ENCODE data around the gene DMRTA1. TPM values are rescaled to one million over a fixed set of nuclear protein-coding genes. Genes with fewer than 3 reads are reported as not detected.
A peak's percentile ranks its signal among the peaks of the same experiment; 100 is the strongest.

DMRTA1 gene
- total RNA-seq, 1 donor from 2014 or later, result 30.1 TPM

- Mint-ChIP-seq H3K9me3 (ENCODE audit: unreplicated experiment) (peaks cover 7% of the 10 kb centered on the region), H3K36me3 (ENCODE audit: unreplicated experiment) (no peaks in the 10 kb centered on the region)
- no peak for DNase-seq
Observed at GRCh38 chr9:22447618-22448305, 1.1 kb downstream of the DMRTA1 start.

DNA sequence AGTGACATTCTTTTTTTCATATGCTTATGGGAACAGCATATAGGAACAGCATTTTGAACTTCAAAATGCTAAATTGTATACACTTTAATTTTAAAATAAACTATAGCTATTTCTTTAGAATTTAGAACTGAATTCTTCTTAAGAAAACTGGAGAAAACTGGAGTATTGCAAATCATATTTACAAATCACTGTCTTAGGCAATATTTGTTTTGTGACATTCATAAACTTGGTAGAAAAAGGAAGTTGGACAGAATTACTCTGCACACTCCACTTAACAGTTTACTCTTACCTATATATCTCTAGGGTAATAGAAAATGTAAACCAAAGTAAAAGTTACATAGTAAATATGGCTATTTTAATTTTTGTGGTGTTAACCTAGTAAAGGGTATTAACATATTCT, 3.1 kb downstream of the DMRTA1 start:
- no peak for DNase-seq
- TF ChIP-seq CTCF (IDR thresholded peaks at IDR 0.05; ENCODE audit: partially characterized antibody, unreplicated experiment), result no peak
- no peak overlapping the region for H3K27ac Mint-ChIP-seq (ENCODE audit: unreplicated experiment)
- H3K4me3 Mint-ChIP-seq (ENCODE audit: unreplicated experiment), result peak overlapping the region; percentile 98
- H3K9me3 Mint-ChIP-seq (ENCODE audit: unreplicated experiment), result peaks cover 7% of the 10 kb centered on the region
- peaks cover 2% of the 10 kb centered on the region for H3K27me3 Mint-ChIP-seq (ENCODE audit: unreplicated experiment)
- H3K4me1 Mint-ChIP-seq (ENCODE audit: low read depth, unreplicated experiment), result peaks cover 14% of the 10 kb centered on the region
- H3K36me3 Mint-ChIP-seq (ENCODE audit: unreplicated experiment), result no peaks in the 10 kb centered on the region

More at GRCh38 chr9:22447618-22448305, 1.1 kb downstream of the DMRTA1 start:
- Mint-ChIP-seq H3K27me3 (ENCODE audit: unreplicated experiment) (peaks cover 2% of the 10 kb centered on the region), H3K27ac (ENCODE audit: unreplicated experiment) (peak overlapping the region; percentile 94), H3K4me1 (ENCODE audit: low read depth, unreplicated experiment) (peaks cover 11% of the 10 kb centered on the region), H3K4me3 (ENCODE audit: unreplicated experiment) (peak overlapping the region; percentile 98)
- TF ChIP-seq CTCF (IDR thresholded peaks at IDR 0.05; ENCODE audit: partially characterized antibody, unreplicated experiment), result no peak

GRCh38 chr9:22452415-22453010, 5.9 kb downstream of the DMRTA1 start:
- Mint-ChIP-seq H3K27ac (ENCODE audit: unreplicated experiment) (peak overlapping the region; percentile 64), H3K9me3 (ENCODE audit: unreplicated experiment) (peaks cover 14% of the 10 kb centered on the region), H3K4me3 (ENCODE audit: unreplicated experiment) (peak overlapping the region; percentile 82), H3K4me1 (ENCODE audit: low read depth, unreplicated experiment) (peaks cover 31% of the 10 kb centered on the region), H3K36me3 (ENCODE audit: unreplicated experiment) (peaks cover 5% of the 10 kb centered on the region), H3K27me3 (ENCODE audit: unreplicated experiment) (no peaks in the 10 kb centered on the region)
- peak; percentile 96 for TF ChIP-seq CTCF (IDR thresholded peaks at IDR 0.05; ENCODE audit: partially characterized antibody, unreplicated experiment)
- peak; percentile 63 for DNase-seq

GRCh38 chr9:22454016-22454415, 7.4 kb downstream of the DMRTA1 start:
- TF ChIP-seq CTCF (IDR thresholded peaks at IDR 0.05; ENCODE audit: partially characterized antibody, unreplicated experiment), result no peak
- H3K27me3 Mint-ChIP-seq (ENCODE audit: unreplicated experiment), result no peaks in the 10 kb centered on the region
- H3K27ac Mint-ChIP-seq (ENCODE audit: unreplicated experiment), result no peak overlapping the region
- peaks cover 5% of the 10 kb centered on the region for H3K36me3 Mint-ChIP-seq (ENCODE audit: unreplicated experiment)
- no peak for DNase-seq
- H3K4me1 Mint-ChIP-seq (ENCODE audit: low read depth, unreplicated experiment), result peaks cover 31% of the 10 kb centered on the region
- H3K9me3 Mint-ChIP-seq (ENCODE audit: unreplicated experiment), result peaks cover 11% of the 10 kb centered on the region
- peak overlapping the region; percentile 61 for H3K4me3 Mint-ChIP-seq (ENCODE audit: unreplicated experiment)

DNA sequence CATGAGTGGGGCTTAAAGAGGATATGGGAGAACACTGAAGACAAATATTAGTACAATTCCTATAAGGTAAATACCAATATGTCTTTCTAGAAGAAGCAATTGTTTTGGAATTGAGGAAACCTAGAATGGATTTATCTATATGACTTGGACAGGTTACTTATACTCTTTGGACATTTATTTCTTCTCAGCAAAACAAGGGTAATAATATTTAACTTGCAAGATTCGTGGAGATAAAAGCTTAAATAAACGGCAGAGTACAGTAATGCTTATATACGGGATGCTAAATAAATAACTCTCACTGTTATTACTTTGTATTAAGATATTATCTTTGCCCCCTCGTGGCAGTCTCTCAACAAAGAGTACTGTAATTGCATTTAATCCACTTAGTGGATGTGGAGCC, 8.6 kb downstream of the DMRTA1 start:
- Mint-ChIP-seq H3K9me3 (ENCODE audit: unreplicated experiment) (peaks cover 11% of the 10 kb centered on the region), H3K27ac (ENCODE audit: unreplicated experiment) (no peak overlapping the region), H3K36me3 (ENCODE audit: unreplicated experiment) (peaks cover 5% of the 10 kb centered on the region), H3K4me3 (ENCODE audit: unreplicated experiment) (peak overlapping the region; percentile 47), H3K27me3 (ENCODE audit: unreplicated experiment) (no peaks in the 10 kb centered on the region), H3K4me1 (ENCODE audit: low read depth, unreplicated experiment) (peaks cover 31% of the 10 kb centered on the region)
- no peak for TF ChIP-seq CTCF (IDR thresholded peaks at IDR 0.05; ENCODE audit: partially characterized antibody, unreplicated experiment)
- DNase-seq, result no peak

All from glutamatergic neuron (in vitro differentiated cells).